WTC11 (cell line): Measurements from ENCODE around the gene ELOA. TPM values are rescaled to one million over a fixed set of nuclear protein-coding genes. Genes with fewer than 3 reads are reported as not detected.

Experiments used
- ATAC-seq: fragments of 200-7000 bp; cut with Tn5 transposase; 2 replicates; pipeline ENCODE4 v1.10.0; 2021; ENCODE audit warnings: mild to moderate bottlenecking, moderate library complexity
- CTCF ChIA-PET: fragments of 300-600 bp; sonication (Branson Sonifier 250); formaldehyde crosslinking; loops from one replicate; lab custom pipeline; 2021; ENCODE audit warnings: antibody characterized with exemption; lab: Charles Lee
- POLR2A ChIA-PET: fragments of 350-600 bp; sonication (Branson Sonifier 250); formaldehyde crosslinking; loops from one replicate; lab custom pipeline; 2021; ENCODE audit warnings: antibody characterized with exemption; lab: Charles Lee
- DNase-seq: peaks from one replicate; pipeline ENCODE4 v3.0.0; 2021; ENCODE audit warnings: low spot score
- H3K27ac Mint-ChIP-seq: 2 replicates; pipeline ENCODE4 v1.8.0; 2021; ENCODE audit warnings: mixed read lengths
- H3K27me3 Mint-ChIP-seq: 2 replicates; pipeline ENCODE4 v1.8.0; 2021; ENCODE audit warnings: low read depth, mild to moderate bottlenecking, moderate library complexity, mixed read lengths
- H3K36me3 Mint-ChIP-seq: 2 replicates; pipeline ENCODE4 v1.8.0; 2021; ENCODE audit warnings: mixed read lengths
- H3K4me1 Mint-ChIP-seq: 2 replicates; pipeline ENCODE4 v1.8.0; 2022; ENCODE audit warnings: mixed read lengths
- H3K4me3 Mint-ChIP-seq: 2 replicates; pipeline ENCODE4 v1.8.0; 2021; ENCODE audit warnings: mild to moderate bottlenecking, moderate library complexity, mixed read lengths
- H3K9me3 Mint-ChIP-seq: 2 replicates; pipeline ENCODE4 v1.8.0; 2021; ENCODE audit warnings: mixed read lengths
- ESRRA ChIP-seq: sonication (generic); formaldehyde crosslinking; IDR thresholded peaks from 2 replicates; pipeline ENCODE4 v1.8.1; 2022; ENCODE audit warnings: mild to moderate bottlenecking, missing genetic modification reagents, borderline replicate concordance
- ETV6 ChIP-seq: sonication (generic); formaldehyde crosslinking; IDR thresholded peaks from 2 replicates; pipeline ENCODE4 v1.8.1; 2022; ENCODE audit warnings: mild to moderate bottlenecking, missing genetic modification reagents
- FOXK1 ChIP-seq: sonication (generic); formaldehyde crosslinking; IDR thresholded peaks from 2 replicates; pipeline ENCODE4 v1.8.0; 2022; ENCODE audit warnings: mild to moderate bottlenecking, moderate library complexity, missing genetic modification reagents
- GRHL2 ChIP-seq: fragments of 250-450 bp; sonication (Bioruptor Pico); IDR thresholded peaks from 2 replicates; pipeline ENCODE4 v1.8.0; 2022; ENCODE audit warnings: mild to moderate bottlenecking, moderate library complexity; ENCODE audit not compliant: insufficient replicate concordance, severe bottlenecking
- JAZF1 ChIP-seq: fragments of 250-450 bp; sonication (Bioruptor Pico); IDR thresholded peaks from 2 replicates; pipeline ENCODE4 v1.9.0; 2021; ENCODE audit warnings: moderate library complexity, mild to moderate bottlenecking, inconsistent platforms
- JUN ChIP-seq: sonication (generic); formaldehyde crosslinking; IDR thresholded peaks from 2 replicates; pipeline ENCODE4 v1.8.0; 2023; ENCODE audit warnings: mild to moderate bottlenecking, missing genetic modification reagents
- NR1H2 ChIP-seq: sonication (generic); formaldehyde crosslinking; IDR thresholded peaks from 2 replicates; pipeline ENCODE4 v1.9.0; 2021; ENCODE audit warnings: mild to moderate bottlenecking, moderate library complexity, missing genetic modification reagents
- NR3C1 ChIP-seq: sonication (generic); formaldehyde crosslinking; conservative IDR thresholded peaks from 2 replicates; pipeline ENCODE4 v1.8.1; 2023; ENCODE audit warnings: low read depth, mild to moderate bottlenecking, missing genetic modification reagents
- PRDM15 ChIP-seq: sonication (generic); formaldehyde crosslinking; IDR thresholded peaks from 2 replicates; pipeline ENCODE4 v1.8.0; 2022; ENCODE audit warnings: missing genetic modification reagents
- SOX15 ChIP-seq: fragments of 250-450 bp; sonication (Bioruptor Pico); IDR thresholded peaks from 2 replicates; pipeline ENCODE4 v1.9.0; 2021; ENCODE audit warnings: mild to moderate bottlenecking
- SP1 ChIP-seq: sonication (generic); formaldehyde crosslinking; conservative IDR thresholded peaks from 2 replicates; pipeline ENCODE4 v1.8.1; 2022; ENCODE audit warnings: missing genetic modification reagents
- STAT6 ChIP-seq: sonication (generic); formaldehyde crosslinking; conservative IDR thresholded peaks from 2 replicates; pipeline ENCODE4 v1.8.1; 2023; ENCODE audit warnings: mild to moderate bottlenecking, low read depth, missing genetic modification reagents, moderate library complexity
- TCF7 ChIP-seq: sonication (generic); formaldehyde crosslinking; IDR thresholded peaks from 2 replicates; pipeline ENCODE4 v1.8.0; 2022; ENCODE audit warnings: mild to moderate bottlenecking, low read depth, missing genetic modification reagents, moderate library complexity
- ZNF219 ChIP-seq: sonication (generic); formaldehyde crosslinking; IDR thresholded peaks from 2 replicates; pipeline ENCODE4 v1.8.0; 2023; ENCODE audit warnings: missing genetic modification reagents, mild to moderate bottlenecking, borderline replicate concordance
- ZNF423 ChIP-seq: fragments of 250-450 bp; sonication (Bioruptor Pico); IDR thresholded peaks from 2 replicates; pipeline ENCODE4 v2.1.2; 2022; ENCODE audit warnings: mild to moderate bottlenecking, moderate library complexity
- total RNA-seq: library from RNA; stranded (reverse); gene quantifications from 3 replicates; pipeline ENCODE4 v1.2.3, GENCODE V29; 2021
- TF ChIP-seq, protein P1 (sequence below): fragments of 200-600 bp; IDR thresholded peaks from 2 replicates; pipeline ENCODE4 v1.8.0; 2022; ENCODE audit warnings: antibody characterized with exemption
- TF ChIP-seq, protein P2 (sequence below): sonication (generic); formaldehyde crosslinking; IDR thresholded peaks from 2 replicates; pipeline ENCODE4 v1.8.0; 2022; ENCODE audit warnings: mild to moderate bottlenecking, missing genetic modification reagents
- TF ChIP-seq, protein P3 (sequence below): sonication (generic); formaldehyde crosslinking; IDR thresholded peaks from 2 replicates; pipeline ENCODE4 v1.8.1; 2023; ENCODE audit warnings: mild to moderate bottlenecking, missing genetic modification reagents, moderate library complexity
- TF ChIP-seq, protein P4 (sequence below): sonication (generic); formaldehyde crosslinking; IDR thresholded peaks from 2 replicates; pipeline ENCODE4 v1.8.1; 2022; ENCODE audit warnings: low read depth, missing genetic modification reagents, borderline replicate concordance
- TF ChIP-seq, protein P5 (sequence below): sonication (generic); formaldehyde crosslinking; IDR thresholded peaks from 2 replicates; pipeline ENCODE4 v1.8.0; 2022; ENCODE audit warnings: mild to moderate bottlenecking, missing genetic modification reagents

ELOA gene
- total RNA-seq, 1 experiment from 2014 or later: 45.1 TPM

GRCh38 chr1:23804183-23804835 lies 61.0 kb downstream of the ELOA start:
- H3K27me3 Mint-ChIP-seq: peaks cover 17% of the 10 kb centered on the region
- ATAC-seq (no peak), DNase-seq (no peak)
- H3K4me1 Mint-ChIP-seq: peaks cover 7% of the 10 kb centered on the region
- POLR2A ChIA-PET: no interaction called here
- CTCF ChIA-PET: interaction anchor here (0.8 to 1.2 kb wide), 2 partner anchors 33 to 112 kb away, joined by 3 read pairs; no protein-coding TSS in a partner anchor
- no peak overlapping the region for H3K4me3 Mint-ChIP-seq
- TF ChIP-seq, protein P1, sequence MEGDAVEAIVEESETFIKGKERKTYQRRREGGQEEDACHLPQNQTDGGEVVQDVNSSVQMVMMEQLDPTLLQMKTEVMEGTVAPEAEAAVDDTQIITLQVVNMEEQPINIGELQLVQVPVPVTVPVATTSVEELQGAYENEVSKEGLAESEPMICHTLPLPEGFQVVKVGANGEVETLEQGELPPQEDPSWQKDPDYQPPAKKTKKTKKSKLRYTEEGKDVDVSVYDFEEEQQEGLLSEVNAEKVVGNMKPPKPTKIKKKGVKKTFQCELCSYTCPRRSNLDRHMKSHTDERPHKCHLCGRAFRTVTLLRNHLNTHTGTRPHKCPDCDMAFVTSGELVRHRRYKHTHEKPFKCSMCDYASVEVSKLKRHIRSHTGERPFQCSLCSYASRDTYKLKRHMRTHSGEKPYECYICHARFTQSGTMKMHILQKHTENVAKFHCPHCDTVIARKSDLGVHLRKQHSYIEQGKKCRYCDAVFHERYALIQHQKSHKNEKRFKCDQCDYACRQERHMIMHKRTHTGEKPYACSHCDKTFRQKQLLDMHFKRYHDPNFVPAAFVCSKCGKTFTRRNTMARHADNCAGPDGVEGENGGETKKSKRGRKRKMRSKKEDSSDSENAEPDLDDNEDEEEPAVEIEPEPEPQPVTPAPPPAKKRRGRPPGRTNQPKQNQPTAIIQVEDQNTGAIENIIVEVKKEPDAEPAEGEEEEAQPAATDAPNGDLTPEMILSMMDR: 0 out of 2 replicates have a peak, but pooled peaks have one; percentile 12
- TF ChIP-seq SP1 (no peak), ESRRA (CRISPR knock-in tag) (no peak), ETV6 (CRISPR knock-in tag) (no peak)
- TF ChIP-seq, protein P2, sequence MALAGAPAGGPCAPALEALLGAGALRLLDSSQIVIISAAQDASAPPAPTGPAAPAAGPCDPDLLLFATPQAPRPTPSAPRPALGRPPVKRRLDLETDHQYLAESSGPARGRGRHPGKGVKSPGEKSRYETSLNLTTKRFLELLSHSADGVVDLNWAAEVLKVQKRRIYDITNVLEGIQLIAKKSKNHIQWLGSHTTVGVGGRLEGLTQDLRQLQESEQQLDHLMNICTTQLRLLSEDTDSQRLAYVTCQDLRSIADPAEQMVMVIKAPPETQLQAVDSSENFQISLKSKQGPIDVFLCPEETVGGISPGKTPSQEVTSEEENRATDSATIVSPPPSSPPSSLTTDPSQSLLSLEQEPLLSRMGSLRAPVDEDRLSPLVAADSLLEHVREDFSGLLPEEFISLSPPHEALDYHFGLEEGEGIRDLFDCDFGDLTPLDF (CRISPR knock-in tag): no peak
- TF ChIP-seq, protein P3, sequence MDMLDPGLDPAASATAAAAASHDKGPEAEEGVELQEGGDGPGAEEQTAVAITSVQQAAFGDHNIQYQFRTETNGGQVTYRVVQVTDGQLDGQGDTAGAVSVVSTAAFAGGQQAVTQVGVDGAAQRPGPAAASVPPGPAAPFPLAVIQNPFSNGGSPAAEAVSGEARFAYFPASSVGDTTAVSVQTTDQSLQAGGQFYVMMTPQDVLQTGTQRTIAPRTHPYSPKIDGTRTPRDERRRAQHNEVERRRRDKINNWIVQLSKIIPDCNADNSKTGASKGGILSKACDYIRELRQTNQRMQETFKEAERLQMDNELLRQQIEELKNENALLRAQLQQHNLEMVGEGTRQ: no peak
- TF ChIP-seq, protein P4, sequence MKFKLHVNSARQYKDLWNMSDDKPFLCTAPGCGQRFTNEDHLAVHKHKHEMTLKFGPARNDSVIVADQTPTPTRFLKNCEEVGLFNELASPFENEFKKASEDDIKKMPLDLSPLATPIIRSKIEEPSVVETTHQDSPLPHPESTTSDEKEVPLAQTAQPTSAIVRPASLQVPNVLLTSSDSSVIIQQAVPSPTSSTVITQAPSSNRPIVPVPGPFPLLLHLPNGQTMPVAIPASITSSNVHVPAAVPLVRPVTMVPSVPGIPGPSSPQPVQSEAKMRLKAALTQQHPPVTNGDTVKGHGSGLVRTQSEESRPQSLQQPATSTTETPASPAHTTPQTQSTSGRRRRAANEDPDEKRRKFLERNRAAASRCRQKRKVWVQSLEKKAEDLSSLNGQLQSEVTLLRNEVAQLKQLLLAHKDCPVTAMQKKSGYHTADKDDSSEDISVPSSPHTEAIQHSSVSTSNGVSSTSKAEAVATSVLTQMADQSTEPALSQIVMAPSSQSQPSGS (CRISPR knock-in tag): no peak
- no peak overlapping the region for H3K27ac Mint-ChIP-seq
- H3K9me3 Mint-ChIP-seq: no peaks in the 10 kb centered on the region
- H3K36me3 Mint-ChIP-seq: no peaks in the 10 kb centered on the region

GRCh38 chr1:23805025-23805424 lies 61.8 kb downstream of the ELOA start:
- no peak overlapping the region for H3K4me3 Mint-ChIP-seq
- ChIA-PET POLR2A (no interaction called here), CTCF (interaction anchor here (1.0 to 1.6 kb wide), 2 partner anchors 33 to 112 kb away, joined by 4 to 5 read pairs; no protein-coding TSS in a partner anchor)
- H3K36me3 Mint-ChIP-seq: no peaks in the 10 kb centered on the region
- no peak overlapping the region for H3K27ac Mint-ChIP-seq
- peaks cover 17% of the 10 kb centered on the region for H3K27me3 Mint-ChIP-seq
- H3K9me3 Mint-ChIP-seq: no peaks in the 10 kb centered on the region
- ATAC-seq: no peak
- H3K4me1 Mint-ChIP-seq: peaks cover 3% of the 10 kb centered on the region; the same call in 1 of the 2 replicates
- DNase-seq: no peak
- TF ChIP-seq NR1H2 (CRISPR knock-in tag) (no peak), ZNF423 (CRISPR knock-in tag) (no peak), JUN (CRISPR knock-in tag) (no peak), SOX15 (no peak), STAT6 (CRISPR knock-in tag) (no peak), JAZF1 (CRISPR knock-in tag) (no peak), TCF7 (no peak), PRDM15 (CRISPR knock-in tag) (no peak), NR3C1 (CRISPR knock-in tag) (no peak), ZNF219 (CRISPR knock-in tag) (no peak), GRHL2 (no peak), FOXK1 (CRISPR knock-in tag) (no peak)
- TF ChIP-seq, protein P5, sequence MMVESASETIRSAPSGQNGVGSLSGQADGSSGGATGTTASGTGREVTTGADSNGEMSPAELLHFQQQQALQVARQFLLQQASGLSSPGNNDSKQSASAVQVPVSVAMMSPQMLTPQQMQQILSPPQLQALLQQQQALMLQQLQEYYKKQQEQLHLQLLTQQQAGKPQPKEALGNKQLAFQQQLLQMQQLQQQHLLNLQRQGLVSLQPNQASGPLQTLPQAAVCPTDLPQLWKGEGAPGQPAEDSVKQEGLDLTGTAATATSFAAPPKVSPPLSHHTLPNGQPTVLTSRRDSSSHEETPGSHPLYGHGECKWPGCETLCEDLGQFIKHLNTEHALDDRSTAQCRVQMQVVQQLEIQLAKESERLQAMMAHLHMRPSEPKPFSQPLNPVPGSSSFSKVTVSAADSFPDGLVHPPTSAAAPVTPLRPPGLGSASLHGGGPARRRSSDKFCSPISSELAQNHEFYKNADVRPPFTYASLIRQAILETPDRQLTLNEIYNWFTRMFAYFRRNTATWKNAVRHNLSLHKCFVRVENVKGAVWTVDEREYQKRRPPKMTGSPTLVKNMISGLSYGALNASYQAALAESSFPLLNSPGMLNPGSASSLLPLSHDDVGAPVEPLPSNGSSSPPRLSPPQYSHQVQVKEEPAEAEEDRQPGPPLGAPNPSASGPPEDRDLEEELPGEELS (CRISPR knock-in tag): no peak
